Endothelial cell of umbilical vein (primary cell): Measurements from ENCODE around the gene MGLL.

Source experiments
- CTCF ChIP-seq, 2 donors: IDR thresholded peaks; 1 replicate in 1 of 2; 2 replicates in 1 of 2; pipeline ENCODE4 v1.5.1; 2011; ENCODE audit warnings: low read length in 2 of 2, mild to moderate bottlenecking in 2 of 2, moderate library complexity in 2 of 2, control low read depth in 1 of 2, inconsistent platforms in 1 of 2, low read depth in 1 of 2; ENCODE audit not compliant: insufficient read depth in 1 of 2; ENCODE audit errors: extremely low read depth in 1 of 2
- EZH2 ChIP-seq: IDR thresholded peaks from 2 replicates; pipeline ENCODE4 v1.6.1; 2012; ENCODE audit warnings: borderline replicate concordance, low read depth, mild to moderate bottlenecking, moderate library complexity, low read length, inconsistent platforms; ENCODE audit not compliant: severe bottlenecking
- GATA2 ChIP-seq: IDR thresholded peaks from 2 replicates; pipeline ENCODE4 v1.7.0; 2011; ENCODE audit warnings: low read depth, mild to moderate bottlenecking, moderate library complexity, mixed read lengths, low read length; ENCODE audit not compliant: insufficient read length, insufficient read depth
- POLR2A ChIP-seq: IDR thresholded peaks from 2 replicates; pipeline ENCODE4 v1.6.1; 2012; ENCODE audit warnings: low read depth, mild to moderate bottlenecking, control low read depth, low read length
- POLR2AphosphoS5 ChIP-seq: IDR thresholded peaks from 2 replicates; pipeline ENCODE4 v1.6.1; 2012; ENCODE audit warnings: low read depth, mild to moderate bottlenecking, control low read depth, low read length, moderate library complexity; ENCODE audit not compliant: insufficient read depth
- TF ChIP-seq, protein P1 (sequence below): IDR thresholded peaks from 2 replicates; pipeline ENCODE4 v1.6.1; 2011; ENCODE audit not compliant: insufficient read depth, insufficient read length

DNA sequence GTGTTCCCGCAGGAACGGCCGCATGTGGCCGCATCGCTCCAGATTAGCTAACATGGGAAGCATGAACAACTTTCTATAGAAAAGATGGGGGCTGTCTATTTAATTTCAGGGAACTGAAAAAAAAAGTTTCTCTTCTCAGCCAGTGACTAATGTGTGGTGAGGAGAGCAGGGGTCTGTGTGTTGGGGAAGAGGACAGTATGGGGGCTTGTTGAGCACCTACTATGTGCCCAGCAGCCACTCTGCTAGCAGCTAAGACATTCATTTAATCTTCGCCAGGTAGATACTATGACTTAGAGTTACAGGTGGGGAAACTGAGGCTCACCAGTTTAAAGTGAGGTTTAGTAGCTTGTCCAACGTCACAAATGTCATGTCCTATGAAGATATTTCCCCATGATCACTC lies 56.6 kb downstream of the MGLL start:
- no peak for TF ChIP-seq EZH2
- no peak for TF ChIP-seq POLR2A
- TF ChIP-seq CTCF (IDR thresholded peaks at IDR 0.05; ENCODE audit: extremely low read depth in 1 of 2, insufficient read depth in 1 of 2, low read depth in 1 of 2, low read length in 2 of 2) = no peak
- no peak for TF ChIP-seq POLR2AphosphoS5
- TF ChIP-seq, protein P1, sequence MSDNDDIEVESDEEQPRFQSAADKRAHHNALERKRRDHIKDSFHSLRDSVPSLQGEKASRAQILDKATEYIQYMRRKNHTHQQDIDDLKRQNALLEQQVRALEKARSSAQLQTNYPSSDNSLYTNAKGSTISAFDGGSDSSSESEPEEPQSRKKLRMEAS = no peak
- no peak for TF ChIP-seq GATA2
